T1000 (cell line): ENCODE results near the gene BUD31.
"Not testable (repeated sequence)": the region's sequence is repeated elsewhere in the genome, so short reads cannot be mapped to it uniquely, and the experiment has no call there.

Experiments
- DNase-seq: peaks from one replicate; lab custom pipeline; 2025; ENCODE audit warnings: mixed read lengths; lab: John Stamatoyannopoulos, UW

Gene BUD31

GRCh38 chr7:99399597-99399996 is 9.2 kb upstream of the BUD31 start:
- no peak for DNase-seq

GRCh38 chr7:99402854-99403253 is 5.9 kb upstream of the BUD31 start:
- no peak for DNase-seq

GRCh38 chr7:99403764-99404163 is 5.0 kb upstream of the BUD31 start:
- no peak for DNase-seq

GRCh38 chr7:99404235-99404976 is 4.4 kb upstream of the BUD31 start:
- no peak for DNase-seq

DNA sequence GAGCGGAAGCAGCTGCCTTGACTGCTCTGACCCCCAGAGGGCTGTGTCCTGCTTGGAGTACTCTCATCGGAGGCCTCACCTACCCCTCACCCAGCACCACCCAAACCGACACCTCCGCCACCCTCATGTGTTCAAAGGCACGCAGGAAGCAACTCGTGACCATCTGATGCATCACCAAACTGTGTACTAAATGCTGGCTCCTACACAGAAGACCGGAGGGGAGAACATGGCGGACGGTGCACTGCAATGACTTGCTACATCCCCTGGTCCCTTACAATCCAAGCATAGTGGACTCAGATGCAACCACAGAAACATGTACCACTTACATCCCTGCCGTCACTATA is 3.8 kb upstream of the BUD31 start:
- DNase-seq, result no peak

- DNase-seq, result no peak
Measured at GRCh38 chr7:99406557-99406956, 2.2 kb upstream of the BUD31 start.

- peak; percentile 24 for DNase-seq
Measured at GRCh38 chr7:99407872-99408378, 844 bp upstream of the BUD31 start.

DNA sequence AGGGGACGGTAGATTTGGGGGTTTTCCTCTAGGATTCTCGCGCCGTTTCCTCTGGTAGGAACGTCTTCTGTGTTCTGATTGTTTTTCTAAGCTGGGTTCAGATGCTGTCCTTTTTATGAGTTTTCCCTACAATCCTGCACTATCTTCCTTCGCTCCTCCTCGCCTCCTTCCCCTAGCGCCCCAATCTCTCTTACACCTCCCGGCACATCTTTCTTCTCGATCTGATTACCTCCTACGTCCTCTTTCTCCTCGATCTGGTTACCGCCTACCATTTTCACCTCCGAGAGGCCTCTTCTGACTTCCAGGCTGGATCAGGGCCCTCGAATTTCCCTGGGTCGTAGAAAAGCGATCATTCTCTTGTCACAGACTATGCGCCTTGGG is 413 bp downstream of the BUD31 start:
- DNase-seq, result no peak

DNA sequence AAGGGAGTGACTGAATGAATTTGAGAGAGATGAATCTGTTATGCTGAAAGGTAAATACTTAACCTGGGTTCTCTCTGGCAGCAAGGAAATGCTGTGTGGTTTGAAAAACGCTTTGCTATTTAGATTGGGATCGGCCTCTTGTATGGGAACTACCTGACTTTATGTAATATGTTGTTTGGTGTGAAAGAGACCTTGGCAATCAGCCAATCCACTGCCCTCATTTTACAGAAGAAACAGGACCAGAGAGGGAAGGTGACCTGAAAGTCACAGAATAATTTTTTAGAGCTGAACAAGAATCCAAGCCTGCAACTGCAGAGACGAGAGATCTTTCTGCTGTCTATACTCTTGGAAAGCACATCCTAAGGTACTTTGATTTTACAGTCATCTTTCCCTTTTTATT is 1.0 kb downstream of the BUD31 start:
- no peak for DNase-seq

DNA sequence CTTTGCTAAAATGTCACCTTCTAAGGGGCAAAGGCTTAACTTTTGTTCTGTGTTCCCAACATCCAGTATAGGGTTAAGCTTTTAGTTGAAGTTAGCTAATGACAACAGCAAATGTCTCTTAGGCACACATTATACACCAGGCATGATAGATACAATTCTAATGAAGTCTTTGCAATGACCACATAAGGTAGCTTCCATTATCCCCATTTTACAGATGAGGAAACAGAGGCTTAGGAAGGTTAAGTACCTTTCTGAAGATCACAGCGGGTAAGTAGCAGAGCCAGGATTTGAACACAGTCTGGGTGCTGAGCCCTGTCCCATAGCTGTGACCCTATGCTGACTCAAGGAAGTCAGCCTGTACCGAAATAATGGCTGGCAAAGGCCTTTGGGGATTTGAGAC is 1.9 kb downstream of the BUD31 start:
- DNase-seq, result no peak

DNA sequence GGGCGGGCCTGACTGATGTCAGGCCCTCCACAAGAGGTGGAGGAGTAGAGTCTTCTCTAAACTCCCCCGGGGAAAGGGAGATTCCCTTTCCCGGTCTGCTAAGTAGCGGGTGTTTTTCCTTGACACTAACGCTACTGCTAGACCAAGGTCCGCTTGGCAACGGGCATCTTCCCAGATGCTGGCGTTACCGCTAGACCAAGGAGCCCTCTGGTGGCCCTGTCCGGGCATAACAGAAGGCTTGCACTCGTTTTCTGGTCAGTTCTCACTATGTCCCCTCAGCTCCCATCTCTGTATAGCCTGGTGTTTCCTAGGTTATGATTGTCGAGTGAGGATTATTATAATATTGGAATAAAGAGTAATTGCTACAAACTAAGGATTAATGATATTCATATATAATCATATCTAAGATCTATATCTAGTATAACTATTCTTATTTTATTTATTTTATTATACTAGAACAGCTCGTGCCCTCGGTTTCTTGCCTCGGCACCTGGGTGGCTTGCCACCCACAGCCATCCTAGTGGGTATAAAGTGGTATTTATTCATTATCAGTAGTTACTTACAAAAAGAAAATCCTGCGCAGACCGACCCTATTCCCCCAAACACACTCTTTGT is 6.9 kb downstream of the BUD31 start:
- DNase-seq, result peak; percentile 21

GRCh38 chr7:99418260-99418659 is 9.5 kb downstream of the BUD31 start:
- no peak for DNase-seq

GRCh38 chr7:99419323-99420021 is 10.7 kb downstream of the BUD31 start:
- no peak for DNase-seq

GRCh38 chr7:99420213-99420612 is 11.4 kb downstream of the BUD31 start:
- no peak for DNase-seq

DNA sequence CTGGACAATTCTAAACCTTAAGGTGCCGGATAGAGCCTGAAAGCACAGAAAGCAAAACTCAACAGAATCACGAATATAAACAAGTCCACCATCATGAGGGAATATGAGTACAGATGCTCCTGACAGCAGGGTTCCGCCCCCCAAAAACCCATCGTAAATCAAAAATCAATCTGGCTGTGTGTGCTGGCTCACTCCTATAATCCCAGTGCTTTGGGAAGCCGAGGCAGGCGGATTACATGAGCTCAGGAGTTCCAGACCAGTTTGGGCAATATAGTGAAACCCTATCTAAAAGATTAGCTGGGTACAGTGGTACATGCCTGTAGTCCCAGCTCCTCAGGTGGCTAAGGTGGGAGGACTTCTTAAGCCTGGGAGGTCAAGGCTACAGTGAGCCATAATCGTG is 12.2 kb downstream of the BUD31 start:
- no peak for DNase-seq

GRCh38 chr7:99422186-99422585 is 13.4 kb downstream of the BUD31 start:
- no peak for DNase-seq

DNA sequence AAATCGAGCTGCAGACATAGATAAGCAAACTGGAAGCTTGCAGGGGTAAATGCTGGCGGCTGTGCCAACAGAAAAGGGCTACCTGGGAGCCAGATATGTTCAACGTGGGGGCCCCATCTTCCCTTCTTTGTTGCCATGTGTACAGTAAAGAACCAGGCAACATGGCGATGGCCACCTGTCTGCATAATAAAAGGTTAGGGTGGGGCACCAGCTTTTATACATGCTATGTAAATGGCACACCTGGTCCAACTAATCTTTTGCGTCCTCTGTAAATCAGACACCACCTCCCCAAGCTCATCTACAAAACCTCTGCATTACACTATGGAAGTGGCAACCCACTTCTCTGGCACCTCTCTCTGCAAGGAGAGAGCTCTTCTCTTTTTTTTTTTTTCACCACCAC is 13.9 kb downstream of the BUD31 start:
- no peak for DNase-seq

- DNase-seq, result no peak
Measured at GRCh38 chr7:99424932-99425730, 16.4 kb downstream of the BUD31 start.

DNA sequence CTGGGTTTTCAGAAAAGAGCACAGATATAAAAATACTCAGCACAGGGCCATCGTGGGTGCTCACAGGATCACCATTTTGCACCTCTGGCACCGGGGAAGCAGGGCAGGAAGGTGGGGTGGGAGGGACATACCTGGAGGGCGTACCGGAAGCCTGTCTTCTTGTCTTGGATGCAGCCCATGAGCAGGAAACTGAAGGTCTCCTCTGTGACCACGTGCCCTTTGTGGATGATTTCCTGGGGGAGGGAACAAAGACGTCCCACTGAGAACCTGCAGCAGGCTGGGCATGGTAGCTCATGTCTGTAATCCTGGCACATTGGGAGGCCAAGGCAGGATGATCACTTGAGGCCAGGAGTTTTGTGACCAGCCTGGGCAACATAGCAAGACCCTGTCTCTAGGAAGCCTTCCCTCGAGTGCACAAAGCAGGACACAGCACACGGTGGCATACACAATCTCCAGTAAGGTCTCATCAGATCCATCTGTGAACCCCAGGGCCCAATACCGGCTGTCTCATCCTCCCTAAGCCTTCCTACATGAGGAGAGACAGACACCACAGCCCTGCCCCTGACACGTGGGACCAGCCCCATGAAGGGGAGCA is 20.3 kb downstream of the BUD31 start:
- no peak for DNase-seq

- no peak for DNase-seq
Measured at GRCh38 chr7:99429756-99430155, 21.0 kb downstream of the BUD31 start.

DNA sequence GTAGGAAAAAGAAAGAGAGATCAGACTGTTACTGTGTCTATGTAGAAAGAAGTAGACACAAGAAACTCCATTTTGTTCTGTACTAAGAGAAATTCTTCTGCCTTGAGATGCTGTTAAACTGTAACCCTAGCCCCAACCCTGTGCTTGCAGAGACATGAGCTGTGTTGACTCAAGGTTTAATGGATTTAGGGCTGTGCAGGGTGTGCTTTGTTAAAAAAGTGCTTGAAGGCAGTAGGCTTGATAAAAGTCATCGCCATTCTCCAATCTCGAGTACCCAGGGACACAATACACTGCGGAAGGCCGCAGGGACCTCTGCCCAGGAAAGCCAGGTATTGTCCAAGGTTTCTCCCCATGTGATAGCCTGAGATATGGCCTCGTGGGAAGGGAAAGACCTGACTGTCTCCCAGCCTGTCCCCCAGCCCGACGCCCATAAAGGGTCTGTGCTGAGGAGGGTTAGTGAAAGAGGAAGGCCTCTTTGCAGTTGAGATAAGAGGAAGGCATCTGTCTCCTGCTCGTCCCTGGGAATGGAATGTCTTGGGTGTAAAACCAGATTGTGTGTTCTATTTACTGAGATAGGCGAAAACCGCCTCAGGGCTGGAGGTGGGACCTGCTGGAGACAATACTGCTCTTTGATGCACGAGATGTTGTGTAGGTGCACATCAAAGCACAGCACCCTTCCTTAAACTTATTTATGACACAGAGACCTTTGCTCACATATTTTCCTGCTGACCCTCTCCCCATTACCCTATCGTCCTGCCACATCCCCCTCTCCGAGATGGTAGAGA is 23.2 kb downstream of the BUD31 start:
- not testable (repeated sequence) for DNase-seq
